Measurements from ENCODE around the gene GUSB. TPM values are rescaled to one million over a fixed set of nuclear protein-coding genes. Genes with fewer than 3 reads are reported as not detected.
"Not testable (repeated sequence)": the region's sequence is repeated elsewhere in the genome, so short reads cannot be mapped to it uniquely, and the experiment has no call there.

The GUSB gene
- 43.4 TPM for total RNA-seq (ENCODE audit: unreplicated experiment)
- long read RNA-seq, transcript GUSB-201 (12 exons, 2,300 nt), result major isoform, 6 of 32 reads
- long read RNA-seq, partial matches to known transcripts, result 1 of 32 reads
- long read RNA-seq, other reads (novel, unspliced or antisense), result 25 of 32 reads

DNA sequence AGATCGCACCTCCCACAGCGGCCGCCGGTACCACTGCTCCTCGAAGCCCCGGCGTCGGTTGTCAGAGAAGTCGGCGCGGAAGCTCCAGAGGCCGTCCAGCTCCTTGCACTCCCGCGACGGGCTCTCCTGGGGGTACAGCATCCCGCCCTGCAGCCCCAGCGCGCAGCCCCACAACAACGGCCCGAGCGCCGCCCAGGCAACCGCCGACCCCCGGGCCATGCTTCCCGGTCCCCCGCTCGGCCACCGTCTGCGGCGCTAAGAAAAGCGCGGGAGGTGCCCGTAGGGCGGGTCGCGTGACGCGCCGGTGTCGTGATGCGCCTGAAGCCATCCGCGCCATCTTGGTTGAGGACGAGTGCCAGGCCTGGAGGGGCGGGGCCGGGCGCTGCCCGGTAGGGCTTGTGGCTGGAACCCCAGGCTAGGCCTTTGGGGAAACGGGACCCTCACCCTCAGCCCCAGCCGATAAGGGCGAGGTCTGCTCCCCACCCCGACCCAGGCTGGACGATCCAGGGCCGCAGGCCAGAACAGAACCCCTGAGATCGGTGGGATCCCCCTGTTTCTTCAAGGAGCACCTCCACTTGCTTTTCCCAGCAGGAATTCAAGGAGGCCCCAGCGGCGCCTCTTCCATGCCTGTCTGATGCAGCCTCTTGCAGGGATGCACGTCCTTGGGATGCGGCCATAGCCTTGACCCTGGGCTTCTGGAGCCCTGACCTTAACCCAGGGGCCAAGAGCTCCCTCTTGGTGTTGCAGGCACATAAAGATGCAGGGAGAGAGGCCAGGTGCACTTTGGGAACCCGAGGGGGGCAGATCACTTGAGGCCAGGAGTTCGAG lies at the start of gene GUSB:
Gene GUSB (minus strand): TSS at position 249 of the 828 bp plus-strand sequence. CDS start 30 bp downstream, at position 219.
- no peaks in the 10 kb centered on the region for H3K36me3 Mint-ChIP-seq (ENCODE audit: unreplicated experiment)
- TF ChIP-seq, protein P1, sequence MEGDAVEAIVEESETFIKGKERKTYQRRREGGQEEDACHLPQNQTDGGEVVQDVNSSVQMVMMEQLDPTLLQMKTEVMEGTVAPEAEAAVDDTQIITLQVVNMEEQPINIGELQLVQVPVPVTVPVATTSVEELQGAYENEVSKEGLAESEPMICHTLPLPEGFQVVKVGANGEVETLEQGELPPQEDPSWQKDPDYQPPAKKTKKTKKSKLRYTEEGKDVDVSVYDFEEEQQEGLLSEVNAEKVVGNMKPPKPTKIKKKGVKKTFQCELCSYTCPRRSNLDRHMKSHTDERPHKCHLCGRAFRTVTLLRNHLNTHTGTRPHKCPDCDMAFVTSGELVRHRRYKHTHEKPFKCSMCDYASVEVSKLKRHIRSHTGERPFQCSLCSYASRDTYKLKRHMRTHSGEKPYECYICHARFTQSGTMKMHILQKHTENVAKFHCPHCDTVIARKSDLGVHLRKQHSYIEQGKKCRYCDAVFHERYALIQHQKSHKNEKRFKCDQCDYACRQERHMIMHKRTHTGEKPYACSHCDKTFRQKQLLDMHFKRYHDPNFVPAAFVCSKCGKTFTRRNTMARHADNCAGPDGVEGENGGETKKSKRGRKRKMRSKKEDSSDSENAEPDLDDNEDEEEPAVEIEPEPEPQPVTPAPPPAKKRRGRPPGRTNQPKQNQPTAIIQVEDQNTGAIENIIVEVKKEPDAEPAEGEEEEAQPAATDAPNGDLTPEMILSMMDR (IDR thresholded peaks at IDR 0.05; ENCODE audit: partially characterized antibody, unreplicated experiment), result no peak
- no peaks in the 10 kb centered on the region for H3K9me3 Mint-ChIP-seq (ENCODE audit: unreplicated experiment)
- H3K4me1 Mint-ChIP-seq (ENCODE audit: low read depth, unreplicated experiment), result no peaks in the 10 kb centered on the region
- H3K27ac Mint-ChIP-seq (ENCODE audit: unreplicated experiment), result peak within 1 kb of the TSS; percentile 62
- H3K4me3 Mint-ChIP-seq (ENCODE audit: unreplicated experiment), result peak within 1 kb of the TSS; percentile 74
- H3K27me3 Mint-ChIP-seq (ENCODE audit: unreplicated experiment), result peaks cover 2% of the 10 kb centered on the region
- DNase-seq, result peak; percentile 95

DNA sequence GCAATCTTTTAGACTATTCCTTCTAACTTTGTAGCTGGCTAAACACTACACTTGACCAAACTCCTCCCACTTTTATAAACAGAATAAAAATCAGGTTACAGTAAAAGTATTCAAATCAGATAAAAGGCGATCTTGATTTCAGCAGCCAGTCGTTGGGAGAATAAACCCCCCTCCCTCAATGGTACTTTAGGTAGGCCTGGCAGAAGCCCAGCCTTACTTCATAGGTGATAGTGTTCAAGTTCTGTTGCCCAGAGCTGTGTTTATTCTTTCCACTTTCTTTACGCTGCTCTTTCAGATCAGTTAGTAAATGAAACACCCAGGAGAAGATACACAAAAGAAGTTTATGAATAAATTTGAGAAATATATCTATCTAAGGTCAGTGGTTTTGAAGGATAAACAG lies 46.3 kb upstream of the GUSB start:
- not testable (repeated sequence) for H3K4me1 Mint-ChIP-seq (ENCODE audit: low read depth, unreplicated experiment); H3K27me3 Mint-ChIP-seq (ENCODE audit: unreplicated experiment); H3K9me3 Mint-ChIP-seq (ENCODE audit: unreplicated experiment); DNase-seq; H3K4me3 Mint-ChIP-seq (ENCODE audit: unreplicated experiment); H3K36me3 Mint-ChIP-seq (ENCODE audit: unreplicated experiment); H3K27ac Mint-ChIP-seq (ENCODE audit: unreplicated experiment)

DNA sequence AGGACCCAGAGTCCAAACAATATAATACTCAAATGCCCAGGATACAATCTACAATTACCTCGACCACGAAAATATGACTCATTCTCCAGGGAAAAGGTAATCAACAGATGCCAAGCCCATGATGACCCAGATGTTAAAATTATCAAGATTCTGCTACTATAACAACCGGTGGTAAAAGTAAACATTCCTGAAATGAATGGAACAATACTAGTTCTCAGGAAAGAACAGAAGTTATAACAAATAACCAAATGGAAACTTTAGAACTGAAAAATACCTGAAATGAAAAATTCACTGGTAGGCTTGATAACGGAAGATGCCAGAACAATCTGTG lies 34.1 kb upstream of the GUSB start:
- no peaks in the 10 kb centered on the region for H3K36me3 Mint-ChIP-seq (ENCODE audit: unreplicated experiment)
- no peaks in the 10 kb centered on the region for H3K4me1 Mint-ChIP-seq (ENCODE audit: low read depth, unreplicated experiment)
- peaks cover 2% of the 10 kb centered on the region for H3K27me3 Mint-ChIP-seq (ENCODE audit: unreplicated experiment)
- no peak for DNase-seq
- no peak overlapping the region for H3K27ac Mint-ChIP-seq (ENCODE audit: unreplicated experiment)
- H3K4me3 Mint-ChIP-seq (ENCODE audit: unreplicated experiment), result no peak overlapping the region
- no peaks in the 10 kb centered on the region for H3K9me3 Mint-ChIP-seq (ENCODE audit: unreplicated experiment)
- TF ChIP-seq, protein P1 (IDR thresholded peaks at IDR 0.05; ENCODE audit: partially characterized antibody, unreplicated experiment), result no peak

DNA sequence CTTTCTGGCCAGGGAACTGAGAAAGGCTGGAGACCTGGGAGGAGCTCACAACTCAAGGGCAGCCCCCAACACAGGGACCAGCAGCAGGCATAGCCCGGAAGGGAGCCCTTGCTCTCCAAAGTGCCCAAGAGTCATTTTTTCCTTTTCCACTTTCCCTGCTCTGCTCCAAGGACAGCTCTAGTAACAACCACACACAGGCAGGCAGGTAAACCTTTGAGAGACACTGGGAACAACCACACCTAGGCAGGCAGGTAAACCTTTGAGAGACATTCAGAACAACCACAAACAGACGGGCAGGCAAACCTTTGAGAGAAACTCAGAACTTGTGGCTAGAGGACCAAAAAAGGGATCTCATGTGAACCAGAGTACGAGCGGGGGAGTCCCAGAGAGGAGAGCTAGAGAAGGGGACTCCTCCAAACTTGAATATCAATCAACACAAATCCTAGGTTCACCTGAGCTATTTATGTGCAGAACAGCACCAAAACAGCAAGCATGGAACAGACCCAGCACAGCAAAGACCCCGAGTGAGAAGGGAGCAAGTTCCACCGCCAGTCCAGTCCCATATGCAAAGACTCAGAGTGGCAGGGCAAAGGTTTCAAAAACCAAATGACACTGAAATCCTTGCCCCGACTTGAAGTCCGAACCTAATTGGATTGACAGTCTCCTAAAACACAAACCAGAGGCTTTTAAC lies 33.6 kb upstream of the GUSB start:
- no peak for DNase-seq
- H3K27ac Mint-ChIP-seq (ENCODE audit: unreplicated experiment), result no peak overlapping the region
- H3K4me3 Mint-ChIP-seq (ENCODE audit: unreplicated experiment), result no peak overlapping the region
- peaks cover 2% of the 10 kb centered on the region for H3K27me3 Mint-ChIP-seq (ENCODE audit: unreplicated experiment)
- TF ChIP-seq, protein P1 (IDR thresholded peaks at IDR 0.05; ENCODE audit: partially characterized antibody, unreplicated experiment), result no peak
- no peaks in the 10 kb centered on the region for H3K4me1 Mint-ChIP-seq (ENCODE audit: low read depth, unreplicated experiment)
- H3K36me3 Mint-ChIP-seq (ENCODE audit: unreplicated experiment), result no peaks in the 10 kb centered on the region
- H3K9me3 Mint-ChIP-seq (ENCODE audit: unreplicated experiment), result no peaks in the 10 kb centered on the region

DNA sequence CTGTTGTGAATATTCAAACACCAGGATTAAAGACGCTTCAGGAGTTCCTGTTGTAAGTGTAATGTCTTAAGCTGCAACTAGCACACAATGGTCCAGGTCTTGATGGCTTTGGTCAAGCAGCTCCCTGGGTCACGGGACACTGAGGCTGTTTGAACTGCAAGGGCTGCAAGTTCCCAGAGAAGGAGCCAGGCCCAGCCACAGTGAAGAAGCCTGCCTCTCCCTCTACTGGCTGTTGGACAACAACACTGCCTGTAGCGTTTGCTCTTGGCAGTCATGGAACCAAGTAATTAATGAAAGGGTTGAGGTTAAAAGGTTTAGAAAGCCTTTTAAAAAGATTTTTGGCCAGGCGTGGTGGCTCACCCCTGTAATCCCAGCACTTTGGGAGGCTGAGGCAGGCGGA lies 31.9 kb upstream of the GUSB start:
- no peaks in the 10 kb centered on the region for H3K36me3 Mint-ChIP-seq (ENCODE audit: unreplicated experiment)
- H3K27ac Mint-ChIP-seq (ENCODE audit: unreplicated experiment), result no peak overlapping the region
- TF ChIP-seq, protein P1 (IDR thresholded peaks at IDR 0.05; ENCODE audit: partially characterized antibody, unreplicated experiment), result peak; percentile 20
- no peaks in the 10 kb centered on the region for H3K4me1 Mint-ChIP-seq (ENCODE audit: low read depth, unreplicated experiment)
- no peaks in the 10 kb centered on the region for H3K9me3 Mint-ChIP-seq (ENCODE audit: unreplicated experiment)
- peak; percentile 59 for DNase-seq
- peaks cover 1% of the 10 kb centered on the region for H3K27me3 Mint-ChIP-seq (ENCODE audit: unreplicated experiment)
- H3K4me3 Mint-ChIP-seq (ENCODE audit: unreplicated experiment), result no peak overlapping the region

Measured in glutamatergic neuron (in vitro differentiated cells).